ENCODE measurements around the gene DAPL1. TPM values are rescaled to one million over a fixed set of nuclear protein-coding genes. Genes with fewer than 3 reads are reported as not detected.

The DAPL1 gene
- total RNA-seq, 1 donor = not detected

DNA sequence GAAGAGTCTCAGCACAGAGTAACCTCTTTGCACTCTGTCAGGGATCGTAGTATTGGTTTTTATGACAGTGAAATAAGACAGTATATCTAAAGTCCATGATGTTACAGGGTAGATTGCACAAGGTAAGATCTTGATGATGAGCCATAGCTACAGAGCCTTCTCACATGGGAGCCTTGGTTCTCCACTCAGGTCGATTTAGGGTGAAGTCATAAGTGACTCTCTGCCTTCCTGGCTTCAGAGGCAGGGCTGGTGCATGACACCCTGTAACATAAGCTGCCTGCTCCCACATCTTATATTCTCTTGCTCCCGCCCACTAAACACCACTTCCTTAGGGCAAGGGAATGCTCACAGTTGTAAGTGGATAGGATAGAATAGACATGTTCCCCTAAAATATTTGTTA, 13.3 kb downstream of the DAPL1 start:
- Histone ChIP-seq H3K27ac (ENCODE audit: low read depth, low read length) (no peak overlapping the region), H3K4me3 (ENCODE audit: insufficient read depth, low read length) (no peak overlapping the region), H3K36me3 (ENCODE audit: insufficient read depth, low read length) (no peaks in the 10 kb centered on the region), H3K4me1 (ENCODE audit: insufficient read depth, low read length) (no peaks in the 10 kb centered on the region), H3K4me2 (ENCODE audit: insufficient read depth, low read length) (no peak overlapping the region), H2AFZ (ENCODE audit: low read length) (no peak overlapping the region), H4K20me1 (ENCODE audit: insufficient read depth, low read length) (no peaks in the 10 kb centered on the region), H3K79me2 (ENCODE audit: insufficient read depth, low read length) (no peaks in the 10 kb centered on the region), H3K27me3 (ENCODE audit: insufficient read depth, low read length) (peaks cover 17% of the 10 kb centered on the region), H3K9me3 (ENCODE audit: low read depth, low read length) (no peaks in the 10 kb centered on the region)
- TF ChIP-seq, protein P1, sequence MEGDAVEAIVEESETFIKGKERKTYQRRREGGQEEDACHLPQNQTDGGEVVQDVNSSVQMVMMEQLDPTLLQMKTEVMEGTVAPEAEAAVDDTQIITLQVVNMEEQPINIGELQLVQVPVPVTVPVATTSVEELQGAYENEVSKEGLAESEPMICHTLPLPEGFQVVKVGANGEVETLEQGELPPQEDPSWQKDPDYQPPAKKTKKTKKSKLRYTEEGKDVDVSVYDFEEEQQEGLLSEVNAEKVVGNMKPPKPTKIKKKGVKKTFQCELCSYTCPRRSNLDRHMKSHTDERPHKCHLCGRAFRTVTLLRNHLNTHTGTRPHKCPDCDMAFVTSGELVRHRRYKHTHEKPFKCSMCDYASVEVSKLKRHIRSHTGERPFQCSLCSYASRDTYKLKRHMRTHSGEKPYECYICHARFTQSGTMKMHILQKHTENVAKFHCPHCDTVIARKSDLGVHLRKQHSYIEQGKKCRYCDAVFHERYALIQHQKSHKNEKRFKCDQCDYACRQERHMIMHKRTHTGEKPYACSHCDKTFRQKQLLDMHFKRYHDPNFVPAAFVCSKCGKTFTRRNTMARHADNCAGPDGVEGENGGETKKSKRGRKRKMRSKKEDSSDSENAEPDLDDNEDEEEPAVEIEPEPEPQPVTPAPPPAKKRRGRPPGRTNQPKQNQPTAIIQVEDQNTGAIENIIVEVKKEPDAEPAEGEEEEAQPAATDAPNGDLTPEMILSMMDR (IDR thresholded peaks at IDR 0.05; ENCODE audit: extremely low read depth, low read depth, low read length) = no peak
- no peak for DNase-seq (ENCODE audit: insufficient read length, low spot score, missing footprints)

DNA sequence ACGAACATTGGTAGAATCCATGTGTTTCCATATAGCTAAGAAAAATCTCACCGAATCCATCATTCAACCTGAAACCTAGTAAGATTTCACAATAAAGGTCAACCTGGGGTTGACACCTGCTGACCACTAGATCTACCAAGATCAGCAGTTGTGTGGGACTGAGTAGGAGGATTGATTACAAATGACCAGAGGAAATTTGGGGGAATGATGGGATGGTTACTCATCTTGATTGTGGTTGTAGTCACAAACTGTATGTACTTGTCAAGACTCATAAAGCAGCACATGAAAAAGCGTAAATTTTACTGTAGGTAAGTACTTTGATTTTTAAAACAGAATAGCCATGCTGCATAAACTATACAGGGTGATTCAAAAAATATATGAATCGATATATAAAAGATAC, 14.7 kb downstream of the DAPL1 start:
- Histone ChIP-seq H3K27ac (ENCODE audit: low read depth, low read length) (no peak overlapping the region), H4K20me1 (ENCODE audit: insufficient read depth, low read length) (no peaks in the 10 kb centered on the region), H3K4me3 (ENCODE audit: insufficient read depth, low read length) (no peak overlapping the region), H3K27me3 (ENCODE audit: insufficient read depth, low read length) (peaks cover 17% of the 10 kb centered on the region), H3K79me2 (ENCODE audit: insufficient read depth, low read length) (no peaks in the 10 kb centered on the region), H3K9me3 (ENCODE audit: low read depth, low read length) (no peaks in the 10 kb centered on the region), H3K4me2 (ENCODE audit: insufficient read depth, low read length) (no peak overlapping the region), H3K36me3 (ENCODE audit: insufficient read depth, low read length) (no peaks in the 10 kb centered on the region), H3K4me1 (ENCODE audit: insufficient read depth, low read length) (no peaks in the 10 kb centered on the region), H2AFZ (ENCODE audit: low read length) (no peak overlapping the region)
- no peak for DNase-seq (ENCODE audit: insufficient read length, low spot score, missing footprints)
- TF ChIP-seq, protein P1 (IDR thresholded peaks at IDR 0.05; ENCODE audit: extremely low read depth, low read depth, low read length) = no peak

DNA sequence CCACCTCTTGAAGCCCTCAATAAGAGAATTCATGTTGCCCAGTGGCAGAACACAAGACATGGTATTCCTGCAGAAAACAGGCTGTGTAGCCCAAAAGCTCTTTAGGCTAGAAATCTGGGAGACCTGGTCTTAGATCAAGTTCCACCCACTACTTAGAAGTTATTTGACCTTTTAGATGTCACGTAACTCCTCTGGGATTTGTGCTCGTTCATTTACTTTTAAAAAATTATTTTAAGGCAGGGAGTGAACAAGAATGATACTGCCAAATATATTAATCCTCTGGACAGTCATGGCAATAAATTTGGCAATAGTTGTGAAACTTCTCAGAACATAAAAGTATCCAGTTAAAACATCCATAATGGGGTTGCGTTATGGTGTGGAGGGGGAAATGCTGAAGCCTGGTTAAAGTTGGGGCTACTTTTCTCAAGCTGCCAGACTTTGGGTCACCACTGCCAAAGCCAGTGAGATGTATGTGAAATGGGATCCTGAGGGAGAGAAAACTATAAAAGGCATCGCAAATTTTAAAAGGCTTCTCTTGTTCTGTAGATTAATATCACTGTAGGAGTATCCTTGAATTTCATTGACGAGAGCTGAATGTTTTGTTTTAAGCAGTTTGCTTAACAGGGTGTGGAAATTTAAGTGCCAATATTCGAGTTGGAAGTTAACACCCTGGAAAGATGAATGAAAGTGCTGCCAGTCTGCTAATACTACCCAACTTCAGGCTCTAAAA, 15.8 kb downstream of the DAPL1 start:
- no peak overlapping the region for H2AFZ ChIP-seq (ENCODE audit: low read length)
- H4K20me1 ChIP-seq (ENCODE audit: insufficient read depth, low read length) = no peaks in the 10 kb centered on the region
- TF ChIP-seq, protein P1 (IDR thresholded peaks at IDR 0.05; ENCODE audit: extremely low read depth, low read depth, low read length) = no peak
- no peak overlapping the region for H3K4me3 ChIP-seq (ENCODE audit: insufficient read depth, low read length)
- no peak for DNase-seq (ENCODE audit: insufficient read length, low spot score, missing footprints)
- H3K36me3 ChIP-seq (ENCODE audit: insufficient read depth, low read length) = no peaks in the 10 kb centered on the region
- no peak overlapping the region for H3K4me2 ChIP-seq (ENCODE audit: insufficient read depth, low read length)
- H3K79me2 ChIP-seq (ENCODE audit: insufficient read depth, low read length) = no peaks in the 10 kb centered on the region
- H3K4me1 ChIP-seq (ENCODE audit: insufficient read depth, low read length) = no peaks in the 10 kb centered on the region
- no peaks in the 10 kb centered on the region for H3K9me3 ChIP-seq (ENCODE audit: low read depth, low read length)
- no peak overlapping the region for H3K27ac ChIP-seq (ENCODE audit: low read depth, low read length)
- peaks cover 17% of the 10 kb centered on the region for H3K27me3 ChIP-seq (ENCODE audit: insufficient read depth, low read length)

DNA sequence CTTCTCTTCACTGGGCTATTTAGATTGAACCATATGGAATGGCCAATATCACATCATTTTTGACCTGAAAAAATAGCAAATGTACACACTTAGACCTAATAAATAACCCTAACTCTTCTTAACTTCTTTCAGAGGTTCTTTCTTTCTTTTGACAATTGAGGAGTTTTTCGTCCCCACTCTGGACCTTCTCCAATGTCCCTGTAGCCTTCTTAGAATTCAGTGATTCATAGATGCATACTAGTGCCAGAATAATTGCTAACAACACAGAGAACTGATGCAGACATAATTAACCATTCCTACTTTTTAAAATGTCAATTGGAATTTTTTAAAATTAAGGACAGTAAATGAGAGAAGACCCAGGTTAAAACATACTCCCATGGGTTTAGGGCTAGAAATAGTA, 20.0 kb downstream of the DAPL1 start:
- Histone ChIP-seq H3K4me1 (ENCODE audit: insufficient read depth, low read length) (peaks cover 24% of the 10 kb centered on the region), H3K27ac (ENCODE audit: low read depth, low read length) (no peak overlapping the region), H4K20me1 (ENCODE audit: insufficient read depth, low read length) (no peaks in the 10 kb centered on the region), H3K79me2 (ENCODE audit: insufficient read depth, low read length) (no peaks in the 10 kb centered on the region), H3K4me2 (ENCODE audit: insufficient read depth, low read length) (no peak overlapping the region), H3K4me3 (ENCODE audit: insufficient read depth, low read length) (no peak overlapping the region), H2AFZ (ENCODE audit: low read length) (no peak overlapping the region), H3K9me3 (ENCODE audit: low read depth, low read length) (no peaks in the 10 kb centered on the region), H3K36me3 (ENCODE audit: insufficient read depth, low read length) (no peaks in the 10 kb centered on the region), H3K27me3 (ENCODE audit: insufficient read depth, low read length) (peaks cover 17% of the 10 kb centered on the region)
- DNase-seq (ENCODE audit: insufficient read length, low spot score, missing footprints) = peak; percentile 80
- TF ChIP-seq, protein P1 (IDR thresholded peaks at IDR 0.05; ENCODE audit: extremely low read depth, low read depth, low read length) = no peak
